Amygdala (tissue), 56 donors: ENCODE data around the gene LRRC3B.
A peak's percentile ranks its signal among the peaks of the same experiment; 100 is the strongest.

Experiments used
- DNase-seq, 56 donors: peaks; one replicate each; lab custom pipeline; 2025; lab: John Stamatoyannopoulos, UW

LRRC3B gene

DNA sequence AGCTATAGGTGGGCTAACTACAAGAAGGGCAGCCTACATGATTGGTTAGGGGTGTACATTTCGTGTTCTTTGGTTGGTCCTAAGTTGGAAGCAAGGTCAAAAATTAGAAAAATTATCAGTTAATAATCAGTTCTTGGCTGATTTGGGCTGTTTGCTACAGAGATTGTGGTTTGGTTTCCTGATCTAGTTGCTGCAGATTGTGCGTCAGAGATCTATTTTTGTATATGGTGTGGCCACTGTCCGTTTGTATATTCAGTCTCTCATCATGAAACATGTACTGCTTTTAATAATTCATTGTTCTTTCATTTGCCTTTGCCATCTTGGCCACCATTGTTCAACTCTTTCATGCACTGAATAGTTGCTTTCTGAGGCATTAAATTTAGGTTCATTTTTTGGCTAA, 80.9 kb downstream of the LRRC3B start:
- DNase-seq = no peak

DNA sequence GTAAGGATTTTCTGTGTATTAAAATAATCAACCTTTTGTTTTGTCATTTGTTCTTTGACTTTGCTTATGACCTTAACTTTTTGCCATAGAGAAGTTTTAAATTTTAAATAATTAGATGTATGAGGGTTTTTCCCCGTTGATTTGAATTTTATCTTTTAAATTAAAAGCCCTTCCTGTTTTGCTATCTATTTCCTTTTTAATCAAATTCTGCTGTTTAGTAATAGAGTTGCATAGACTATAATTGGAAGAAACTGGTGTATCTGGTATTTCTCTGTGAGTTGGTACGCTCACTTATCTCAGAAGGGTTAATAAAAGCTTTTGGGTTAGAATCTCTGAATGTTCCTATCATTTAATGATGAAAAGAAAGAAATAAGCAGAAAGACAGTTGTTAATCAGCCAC, 82.2 kb downstream of the LRRC3B start:
- DNase-seq = no peak

DNA sequence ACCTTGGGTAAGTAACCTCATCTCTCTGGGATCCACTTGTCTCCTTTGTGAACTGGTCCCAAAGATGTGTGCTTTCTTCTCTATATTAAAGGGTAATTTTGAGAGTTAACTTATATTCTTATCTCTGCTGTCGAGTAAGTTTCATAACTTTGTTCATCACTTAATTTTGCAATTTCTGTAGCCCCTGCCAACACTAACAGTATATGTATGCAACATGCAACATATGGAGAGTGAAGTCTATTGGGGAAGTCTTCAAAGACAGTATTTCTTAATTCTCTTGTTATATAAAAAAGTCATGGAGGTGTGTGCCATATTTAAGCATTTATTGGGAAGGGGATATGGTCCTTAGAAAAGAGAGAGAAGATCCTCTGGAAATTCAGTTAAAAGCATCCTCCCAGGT, 85.9 kb downstream of the LRRC3B start:
- DNase-seq = no peak

GRCh38 chr3:26712211-26713026, 89.8 kb downstream of the LRRC3B start:
- peak in 1 of 56 donors; percentile 5 for DNase-seq

- DNase-seq = peak in 5 of 56 donors; percentile 1 to 20 (median 11)
Measured at GRCh38 chr3:26713091-26713490, 90.5 kb downstream of the LRRC3B start.

- no peak for DNase-seq
Measured at GRCh38 chr3:26714485-26714884, 91.9 kb downstream of the LRRC3B start.

DNA sequence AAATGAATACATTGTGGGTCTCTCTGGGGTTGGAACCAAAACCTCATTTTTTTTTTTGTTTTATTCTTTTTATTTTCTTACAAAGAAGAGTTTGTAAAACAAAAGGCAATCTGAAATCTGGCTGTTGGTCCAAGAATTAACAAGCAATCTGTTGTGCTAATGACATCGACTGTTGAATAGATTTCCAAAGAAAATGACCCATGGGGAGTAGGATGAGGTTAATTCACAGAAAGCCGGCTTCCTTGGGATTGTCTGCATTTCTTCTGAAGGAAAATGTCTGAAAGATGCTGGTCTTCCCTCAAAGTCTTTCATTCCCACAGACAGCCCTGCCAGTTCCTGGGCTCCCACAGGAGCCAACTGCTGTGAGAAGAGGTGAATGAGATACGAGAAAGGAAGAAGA, 92.9 kb downstream of the LRRC3B start:
- DNase-seq = peak in 6 of 56 donors; percentile 5 to 34 (median 10)

DNA sequence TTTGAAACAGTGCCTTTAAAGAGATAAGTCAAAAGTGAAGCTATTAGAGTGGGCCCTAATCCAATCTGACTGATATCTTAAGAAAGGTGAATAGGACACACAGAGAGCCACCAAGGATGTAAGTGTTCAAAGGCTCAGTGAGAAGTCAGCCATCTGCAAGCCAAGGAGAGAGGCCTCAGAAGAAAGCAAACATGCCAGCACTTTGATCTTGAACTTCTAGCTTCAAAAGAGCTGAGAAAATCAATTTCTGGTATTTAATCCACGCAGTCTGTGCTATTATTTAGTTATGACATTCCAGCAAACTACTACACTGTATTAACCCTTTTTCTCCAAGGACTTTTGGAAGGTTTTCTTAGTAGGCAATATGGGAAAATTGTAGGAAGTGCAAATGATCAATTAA, 95.7 kb downstream of the LRRC3B start:
- no peak for DNase-seq

- peak in 15 of 56 donors; percentile 2 to 50 (median 13) for DNase-seq
Measured at GRCh38 chr3:26719134-26719533, 96.6 kb downstream of the LRRC3B start.

GRCh38 chr3:26721047-26721446, 98.5 kb downstream of the LRRC3B start:
- no peak for DNase-seq

DNA sequence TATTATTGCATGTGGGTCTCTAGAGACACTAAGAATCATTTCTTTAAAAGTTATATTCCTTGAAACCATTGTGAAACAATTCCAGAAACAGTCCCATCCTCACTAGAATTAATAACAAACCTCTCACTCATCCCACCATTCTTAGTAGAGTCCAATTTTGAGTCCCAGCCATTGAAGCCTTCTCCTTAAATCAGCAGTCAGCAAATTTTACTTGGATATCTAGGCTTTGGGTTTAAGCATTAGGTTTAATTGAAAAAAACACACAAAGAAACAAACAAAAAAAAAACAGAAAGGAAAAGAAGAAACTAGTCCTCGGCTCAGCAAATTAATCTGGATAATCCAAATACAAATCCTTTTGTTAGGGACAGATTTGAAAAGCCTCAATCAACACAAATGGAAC, 109.3 kb downstream of the LRRC3B start:
- DNase-seq = no peak

DNA sequence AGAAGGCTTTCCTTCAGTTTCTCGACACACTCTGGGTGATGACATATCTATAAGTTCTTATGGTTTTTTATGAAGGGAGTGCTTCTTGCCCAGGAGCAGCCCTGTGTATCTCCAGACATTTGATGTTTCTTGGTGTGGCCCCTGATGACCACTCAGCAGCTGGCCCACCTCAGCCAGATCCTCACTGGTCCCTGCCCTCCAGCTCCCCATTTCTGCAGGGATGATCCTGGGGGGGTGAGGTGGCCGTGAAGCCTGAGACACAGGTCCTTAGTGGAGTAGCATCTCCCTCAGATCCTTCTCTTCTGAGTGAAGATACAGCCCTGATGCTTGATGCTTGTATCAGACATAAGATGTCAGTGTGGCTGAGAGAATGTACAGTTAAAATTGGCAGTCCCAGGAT, 127.7 kb downstream of the LRRC3B start:
- DNase-seq = no peak

DNA sequence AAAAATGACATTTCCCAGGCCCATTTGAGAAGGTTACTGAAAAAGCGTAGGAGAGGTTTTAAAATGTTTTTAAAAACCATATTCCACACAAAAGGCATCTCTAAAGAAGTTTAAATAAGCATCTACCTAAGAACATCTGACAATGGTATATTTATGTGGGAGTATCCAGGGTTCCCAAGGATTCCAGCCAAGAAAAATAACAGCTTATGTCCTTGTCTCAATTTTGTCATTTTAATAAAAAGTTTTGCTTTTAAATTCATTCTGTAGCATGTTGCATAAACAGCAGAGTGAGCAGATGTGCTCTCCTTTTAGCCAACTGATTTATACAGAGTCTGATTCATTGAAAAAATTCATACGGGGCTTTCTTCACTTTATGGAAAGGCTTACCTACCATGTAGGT, 129.9 kb downstream of the LRRC3B start:
- DNase-seq = no peak

DNA sequence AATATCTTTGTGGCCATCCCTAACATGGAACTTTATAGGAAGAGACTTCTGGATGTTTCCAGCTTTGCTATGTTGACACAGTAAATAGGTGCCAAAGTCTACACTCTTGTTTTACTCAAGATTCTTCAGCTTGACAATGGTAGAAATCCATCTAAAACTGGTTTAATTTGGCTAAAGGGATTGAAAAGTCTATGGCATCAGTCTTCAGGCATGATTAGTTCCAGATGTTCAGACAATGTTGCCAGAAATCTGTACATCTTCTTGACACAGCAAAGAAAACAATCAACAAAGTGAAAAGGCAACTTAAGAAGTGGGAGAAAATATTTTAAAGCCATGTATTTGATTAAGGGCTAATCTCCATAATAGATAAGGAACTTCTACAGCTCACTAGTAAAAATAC, 130.5 kb downstream of the LRRC3B start:
- DNase-seq = no peak

DNA sequence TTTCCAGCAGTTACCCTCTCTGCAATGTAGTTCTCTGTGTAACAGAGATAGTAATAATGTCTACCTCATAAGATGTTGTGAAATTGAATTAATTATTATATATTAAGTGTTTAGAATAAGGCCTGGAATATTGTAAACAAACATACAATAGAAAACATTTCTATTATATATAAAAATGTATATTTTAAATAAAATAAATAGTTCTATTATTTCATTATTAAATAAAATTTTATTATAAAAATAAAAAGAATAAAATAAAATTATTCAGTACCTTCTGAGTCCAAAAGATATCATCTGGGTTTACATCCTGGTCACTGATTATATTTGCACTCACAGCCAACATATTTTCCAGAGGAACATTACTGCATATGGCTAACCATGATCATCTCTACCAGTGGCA, 135.4 kb downstream of the LRRC3B start:
- no peak for DNase-seq
